Liver (tissue), 3 donors: Measurements from ENCODE around the gene GEMIN5.

Experiments
- CTCF ChIP-seq: fragments of 150-350 bp; IDR thresholded peaks from 2 replicates; pipeline ENCODE4 v1.5.1; 2017; ENCODE audit warnings: improper control_type of control experiment, low read depth, low read length; ENCODE audit not compliant: missing input control
- FOXA1 ChIP-seq: IDR thresholded peaks from 2 replicates; pipeline ENCODE4 v1.6.1; 2016; ENCODE audit warnings: antibody characterized with exemption
- GABPA ChIP-seq, 2 donors: IDR thresholded peaks in 1 of 2; conservative IDR thresholded peaks in 1 of 2; 2 replicates each; pipeline ENCODE4 v1.6.1; 2016; ENCODE audit warnings: antibody characterized with exemption in 2 of 2, mild to moderate bottlenecking in 1 of 2, moderate library complexity in 1 of 2
- YY1 ChIP-seq: IDR thresholded peaks from 2 replicates; pipeline ENCODE4 v1.6.1; 2016; ENCODE audit warnings: antibody characterized with exemption, mild to moderate bottlenecking
- donor health status: healthy.
- donor health status: healthy.

DNA sequence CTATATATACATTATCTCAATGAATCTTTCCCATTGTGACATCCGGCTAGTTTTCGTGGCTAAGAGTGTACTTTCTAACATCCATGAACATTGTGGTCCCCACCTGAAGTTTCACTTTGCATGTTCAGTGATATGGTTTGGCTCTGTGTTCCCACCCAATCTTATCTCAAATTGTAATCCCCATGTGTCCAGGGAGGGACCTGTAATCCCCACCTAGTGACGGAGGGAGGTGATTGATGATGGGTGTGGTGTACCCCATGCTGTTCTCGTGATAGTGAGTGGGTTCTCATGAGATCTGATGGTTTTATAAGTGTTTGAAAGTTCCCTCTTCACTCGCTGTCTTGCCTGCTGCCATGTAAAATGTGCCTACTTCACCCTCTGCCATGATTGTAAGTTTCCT, 30.9 kb upstream of the GEMIN5 start:
- no peak for TF ChIP-seq CTCF
- TF ChIP-seq GABPA (IDR thresholded peaks at IDR 0.05 in 1 of 2, conservative IDR thresholded peaks at IDR 0.05 in 1 of 2): no peak
- no peak for TF ChIP-seq YY1
- no peak for TF ChIP-seq FOXA1
